Esophagus mucosa (tissue), 1 donor: ENCODE results near the gene CHST5. TPM values are rescaled to one million over a fixed set of nuclear protein-coding genes. Genes with fewer than 3 reads are reported as not detected.
"Not testable (repeated sequence)": the region's sequence is repeated elsewhere in the genome, so short reads cannot be mapped to it uniquely, and the experiment has no call there.

ENCODE experiments used
- ATAC-seq: fragments of 200-7000 bp; cut with Tn5 transposase; one replicate; pipeline ENCODE4 v1.9.1; 2020
- total RNA-seq: library from RNA; stranded (reverse); gene quantifications from one replicate; pipeline ENCODE4 v1.2.4, GENCODE V29; 2023
- donor health status: DM: yes; HTN: yes; CAD: no.

CHST5 gene
- total RNA-seq, 1 donor from 2014 or later = not detected

DNA sequence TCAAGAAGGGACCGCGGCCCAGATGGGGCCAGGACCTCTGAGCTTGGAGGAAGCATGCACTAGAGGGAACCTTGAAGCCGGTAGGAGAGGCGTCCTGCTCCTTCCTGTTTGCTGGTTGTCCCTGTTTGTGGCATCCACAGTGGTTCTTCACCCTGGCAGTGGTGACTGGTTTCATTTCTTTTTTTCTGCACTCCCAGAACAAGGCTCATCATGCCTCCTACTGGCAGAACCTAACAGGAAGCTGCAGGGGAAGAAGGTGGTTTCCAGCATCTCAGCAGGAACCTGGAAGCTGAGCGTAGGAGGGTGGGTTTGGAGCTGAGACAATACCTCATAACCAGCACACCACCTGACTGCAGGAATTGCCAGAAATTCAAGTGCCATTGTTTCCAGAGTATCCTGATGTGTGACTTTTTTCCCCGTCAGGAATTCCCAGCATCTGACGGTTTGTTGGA, 14.3 kb upstream of the CHST5 start:
- ATAC-seq = peak; percentile 88

GRCh38 chr16:75548456-75548855, 12.5 kb upstream of the CHST5 start:
- ATAC-seq = not testable (repeated sequence)

GRCh38 chr16:75546293-75546692, 10.4 kb upstream of the CHST5 start:
- no peak for ATAC-seq

GRCh38 chr16:75545879-75546278, 10.0 kb upstream of the CHST5 start:
- not testable (repeated sequence) for ATAC-seq

DNA sequence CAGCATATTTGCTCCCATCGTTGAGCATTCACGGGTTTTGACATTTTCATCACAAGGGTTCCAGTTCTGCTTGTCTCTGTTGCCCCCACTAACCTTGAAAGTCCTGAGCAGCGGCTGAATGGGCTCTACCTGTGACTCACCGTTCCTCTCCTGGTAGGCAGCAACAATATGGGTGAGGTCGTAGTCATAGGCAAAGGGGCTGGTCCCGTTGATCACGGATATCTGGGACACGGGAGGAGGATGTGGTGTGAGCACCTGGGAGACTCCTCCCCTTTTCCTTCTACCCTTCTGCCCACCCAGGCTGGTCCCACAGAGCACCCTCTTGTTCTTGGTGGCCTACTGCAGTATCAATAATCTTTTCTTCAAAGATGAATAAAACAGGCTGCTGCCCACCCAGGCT, 6.6 kb upstream of the CHST5 start:
- not testable (repeated sequence) for ATAC-seq

- ATAC-seq = no peak
Measured at GRCh38 chr16:75541236-75541635, 5.3 kb upstream of the CHST5 start.

DNA sequence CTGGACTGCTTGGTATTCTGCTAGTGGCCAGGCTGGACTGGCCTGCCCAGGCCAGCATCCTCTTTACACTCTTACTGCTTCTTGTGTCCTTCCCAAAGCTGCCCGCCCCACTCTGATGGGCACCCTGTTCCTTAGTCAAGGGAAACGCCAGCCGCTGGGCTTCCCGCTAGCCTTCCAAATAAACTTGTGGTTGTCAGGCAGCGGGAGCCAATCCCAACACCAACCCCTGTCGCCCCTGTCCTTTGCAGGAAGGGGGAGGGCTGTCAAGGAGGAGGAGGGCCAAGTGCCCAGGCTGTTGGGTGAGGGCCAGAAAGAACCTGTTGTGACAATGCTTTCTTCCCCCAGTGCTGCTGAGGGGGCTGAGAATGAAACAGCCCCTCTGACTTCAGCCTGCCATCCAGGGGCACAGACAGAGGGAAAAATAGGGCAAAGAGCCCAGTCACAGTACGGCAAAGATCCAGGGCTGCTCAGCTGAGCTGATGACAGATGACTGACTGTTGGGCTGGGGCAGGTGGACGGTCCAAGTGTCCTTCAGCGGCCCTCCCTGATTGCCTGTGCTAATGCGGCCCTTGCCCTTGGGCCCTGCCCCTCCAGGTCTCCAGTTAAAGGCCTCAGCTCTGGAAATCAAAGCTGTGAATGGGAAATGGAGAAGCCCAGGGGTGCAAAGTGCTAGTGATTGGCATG, 3.1 kb upstream of the CHST5 start:
- ATAC-seq = not testable (repeated sequence)

- no peak for ATAC-seq
Measured at GRCh38 chr16:75537776-75538175, 1.9 kb upstream of the CHST5 start.

GRCh38 chr16:75535211-75535843, 581 bp downstream of the CHST5 start:
- peak; percentile 24 for ATAC-seq

- ATAC-seq = no peak
Measured at GRCh38 chr16:75534560-75535205, 1.2 kb downstream of the CHST5 start.

DNA sequence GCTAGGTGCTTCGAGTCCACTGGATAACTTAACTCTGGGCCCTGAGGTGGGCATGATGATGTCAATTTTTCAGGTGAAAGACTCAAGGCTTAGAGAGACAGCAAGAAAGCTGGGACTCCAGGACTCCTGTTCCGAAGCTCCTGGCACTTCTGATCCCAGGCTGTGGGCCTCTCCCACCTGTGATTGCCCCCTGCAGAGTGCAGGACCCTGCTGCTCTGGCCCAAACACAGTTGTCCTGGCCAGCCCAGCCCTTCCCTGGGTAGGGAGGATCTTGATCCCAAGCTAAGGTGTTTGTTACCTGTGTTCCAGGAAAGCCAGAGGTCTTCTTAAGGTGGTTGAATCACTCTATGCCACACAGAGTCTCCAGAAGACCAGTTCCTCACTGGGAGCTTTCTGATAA, 3.1 kb downstream of the CHST5 start:
- ATAC-seq = no peak

- no peak for ATAC-seq
Measured at GRCh38 chr16:75532142-75532765, 3.7 kb downstream of the CHST5 start.

DNA sequence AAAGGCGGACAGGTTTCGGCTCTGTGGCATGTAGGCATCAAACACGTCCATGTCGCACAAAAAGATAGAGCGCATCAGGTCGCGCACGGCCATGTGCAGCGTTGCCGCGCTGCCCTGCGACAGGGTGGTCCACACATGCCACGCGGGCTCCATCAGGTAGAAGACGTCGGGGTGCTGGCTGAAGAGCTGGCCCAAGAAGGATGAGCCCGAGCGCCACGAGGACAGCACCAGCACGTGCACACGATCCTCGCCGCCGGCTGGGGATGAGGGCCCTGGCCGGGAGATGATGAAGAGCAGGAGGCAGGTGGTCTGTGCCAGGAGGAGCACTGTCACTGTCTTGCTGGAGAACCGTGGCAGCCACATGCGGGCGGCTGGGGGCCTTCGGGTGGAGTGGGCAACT, 5.9 kb downstream of the CHST5 start:
- ATAC-seq = no peak

DNA sequence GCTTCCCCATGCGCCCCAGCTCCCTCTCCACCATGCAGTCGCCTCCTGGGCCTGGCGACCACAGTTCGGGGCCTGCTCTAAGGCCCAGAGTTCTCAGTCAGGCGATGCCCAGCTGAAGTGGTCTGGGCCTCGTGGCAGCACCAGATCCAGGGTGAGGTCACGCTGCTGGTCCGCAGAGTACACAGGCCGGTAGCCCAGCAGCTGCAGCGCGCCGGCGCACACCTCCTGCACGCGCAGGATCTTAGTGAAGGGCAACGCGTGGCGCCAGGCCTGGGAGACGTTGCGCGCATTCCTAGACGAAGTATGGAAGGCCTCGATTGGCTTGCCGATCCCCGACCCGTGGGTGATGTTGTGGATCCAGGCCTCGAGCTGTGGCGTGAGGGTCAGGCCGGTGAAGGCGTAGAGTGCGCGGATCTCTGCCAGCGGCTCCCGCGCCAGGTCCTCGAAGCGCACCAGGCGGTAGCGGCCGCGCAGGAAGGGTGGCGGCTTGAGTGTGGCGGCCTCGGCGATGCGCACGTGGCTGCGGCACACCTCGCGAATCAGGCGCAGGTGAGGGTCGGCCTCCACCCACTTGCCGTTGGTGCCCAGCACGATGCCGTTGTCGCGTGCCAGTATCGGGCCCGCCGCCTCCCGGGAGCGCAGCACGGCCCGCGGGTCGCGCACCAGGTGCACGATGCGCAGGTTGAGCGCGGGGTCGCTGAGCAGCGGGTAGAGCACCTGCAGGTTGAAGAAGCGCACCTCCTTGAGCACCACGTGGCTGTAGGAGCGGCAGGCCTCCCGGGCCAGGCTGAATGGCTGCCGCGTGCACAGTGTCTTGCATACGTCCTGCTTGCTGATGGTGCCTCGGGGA, 6.6 kb downstream of the CHST5 start:
- no peak for ATAC-seq

- no peak for ATAC-seq
Measured at GRCh38 chr16:75527825-75528299, 8.0 kb downstream of the CHST5 start.

DNA sequence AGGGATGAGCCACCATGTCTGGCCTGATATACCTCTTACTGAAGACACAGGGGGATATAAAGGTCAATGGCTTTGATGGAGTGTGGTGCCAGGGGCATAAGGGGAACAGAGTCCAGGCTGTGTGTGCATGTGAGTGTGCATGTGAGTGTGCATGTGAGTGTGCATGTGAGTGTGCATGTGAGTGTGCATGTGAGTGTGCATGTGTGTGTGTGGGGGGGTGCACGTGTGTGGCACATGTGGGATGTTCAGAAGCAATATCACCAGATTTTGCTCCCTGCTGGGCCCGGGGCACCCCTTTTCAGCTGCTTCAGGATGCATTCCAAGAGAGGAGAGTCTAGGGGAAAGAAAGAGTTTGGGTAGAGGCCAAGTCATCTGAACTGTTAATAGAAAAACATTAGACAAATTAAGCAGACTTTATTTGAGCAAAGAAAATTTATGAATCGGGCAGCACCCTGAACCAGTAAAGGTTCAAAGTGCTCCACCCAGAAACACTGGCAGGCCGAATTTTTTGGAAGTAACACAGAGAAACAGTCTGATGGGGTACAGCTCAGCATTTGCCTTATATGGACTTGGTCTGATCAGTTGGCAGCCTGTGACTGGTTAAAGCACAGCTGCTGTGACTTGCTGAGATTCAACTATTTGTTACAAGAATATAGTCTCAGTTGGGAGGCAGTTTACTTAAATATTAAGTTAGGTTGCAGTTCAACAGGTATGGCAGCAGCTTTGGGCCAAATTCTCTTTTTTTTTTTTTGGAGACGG, 9.7 kb downstream of the CHST5 start:
- ATAC-seq = no peak

GRCh38 chr16:75519175-75519574, 16.7 kb downstream of the CHST5 start:
- ATAC-seq = no peak

- peak; percentile 49 for ATAC-seq
Measured at GRCh38 chr16:75516189-75516966, 19.5 kb downstream of the CHST5 start.

- no peak for ATAC-seq
Measured at GRCh38 chr16:75514296-75514695, 21.6 kb downstream of the CHST5 start.

DNA sequence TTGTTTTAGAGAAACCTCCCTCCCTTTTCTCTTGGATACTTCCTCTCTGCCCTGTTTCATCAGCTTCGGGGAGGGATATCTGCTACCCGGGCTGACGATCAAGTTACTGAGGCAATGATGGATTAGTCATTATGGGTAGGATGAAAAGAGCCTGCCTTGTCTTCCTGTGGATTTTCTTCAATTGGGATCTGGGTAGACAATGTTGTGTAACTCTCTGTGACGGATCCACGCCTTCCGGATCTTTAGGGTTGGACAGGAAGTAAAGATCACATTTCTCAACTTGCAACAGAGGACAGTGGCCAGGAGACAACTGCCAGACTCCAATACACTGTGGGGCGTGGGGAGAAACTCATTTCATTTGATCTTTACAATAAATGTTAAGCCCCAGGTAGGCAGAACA, 29.3 kb downstream of the CHST5 start:
- peak; percentile 96 for ATAC-seq

DNA sequence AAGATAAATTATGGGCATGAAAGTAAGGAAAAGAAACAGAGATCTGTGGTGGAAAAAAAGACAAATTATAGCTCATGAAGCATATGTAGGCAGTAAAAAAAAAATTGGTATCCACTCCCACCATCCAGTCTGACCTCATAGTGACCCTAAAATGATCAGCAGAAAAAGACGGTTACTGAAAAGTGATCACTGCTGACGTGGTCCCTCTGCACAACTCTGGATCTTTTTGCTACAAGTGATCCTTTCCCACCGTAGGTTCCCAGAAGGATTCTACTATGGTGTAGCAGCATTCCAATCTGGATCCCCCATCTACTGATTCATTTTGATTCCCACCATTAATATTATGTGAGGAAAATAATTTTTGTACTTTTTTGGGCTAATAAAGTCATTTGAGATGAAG, 29.8 kb downstream of the CHST5 start:
- ATAC-seq = no peak
